IMR-90 (cell line): ENCODE measurements around the gene SLC5A1. TPM values are rescaled to one million over a fixed set of nuclear protein-coding genes. Genes with fewer than 3 reads are reported as not detected.
"Not testable (repeated sequence)": the region's sequence is repeated elsewhere in the genome, so short reads cannot be mapped to it uniquely, and the experiment has no call there.

ENCODE experiments used
- ATAC-seq: fragments of 200-7000 bp; cut with Tn5 transposase; 2 replicates; pipeline ENCODE4 v1.9.1; 2020; ENCODE audit warnings: low read depth, mild to moderate bottlenecking, moderate library complexity
- BruUV-seq: library from RNA; stranded (reverse); fragments of 400-500 nt; replicated peaks from 2 replicates; lab custom pipeline; 2021; lab: Mats Ljungman, UMichigan
- CTCF ChIA-PET: fragments of 300-600 bp; formaldehyde crosslinking; extraction: SDS; loops from one replicate; lab custom pipeline; 2021; ENCODE audit warnings: antibody characterized with exemption; lab: Yijun Ruan, JAX
- POLR2A ChIA-PET: fragments of 300-600 bp; sonication (Branson Sonifier 250); formaldehyde crosslinking; loops from one replicate; lab custom pipeline; 2022; ENCODE audit warnings: antibody characterized with exemption; ENCODE audit not compliant: unreplicated experiment; lab: Charles Lee
- DNase-seq: peaks from one replicate; pipeline ENCODE4 v3.0.0; 2013
- H2AFZ ChIP-seq: replicated peaks from 2 replicates; pipeline ENCODE3; 2013; ENCODE audit warnings: low read length, mild to moderate bottlenecking; ENCODE audit not compliant: poor library complexity
- H2AK5ac ChIP-seq: 2 replicates; pipeline ENCODE4 v1.6.1; 2013; ENCODE audit warnings: low read depth, low read length, inconsistent platforms
- H2AK9ac ChIP-seq: replicated peaks from 2 replicates; pipeline ENCODE3; 2013; ENCODE audit warnings: mild to moderate bottlenecking, low read depth, low read length, moderate library complexity; ENCODE audit not compliant: poor library complexity
- H2BK120ac ChIP-seq: 2 replicates; pipeline ENCODE4 v1.6.1; 2013; ENCODE audit warnings: low read depth, low read length, inconsistent platforms
- H2BK15ac ChIP-seq: 3 replicates; pipeline ENCODE4 v1.6.1; 2013; ENCODE audit warnings: low read depth, low read length, inconsistent platforms
- H2BK20ac ChIP-seq: 2 replicates; pipeline ENCODE4 v1.6.1; 2013; ENCODE audit warnings: low read depth, mild to moderate bottlenecking, inconsistent platforms, low read length, moderate library complexity
- H2BK5ac ChIP-seq: 2 replicates; pipeline ENCODE4 v1.6.1; 2013; ENCODE audit warnings: mild to moderate bottlenecking, low read depth, low read length, inconsistent platforms; ENCODE audit not compliant: poor library complexity, severe bottlenecking
- H3K14ac ChIP-seq: replicated peaks from 2 replicates; pipeline ENCODE4 v1.6.1; 2013; ENCODE audit warnings: low read depth, low read length, inconsistent platforms
- H3K18ac ChIP-seq: 2 replicates; pipeline ENCODE4 v1.6.1; 2013; ENCODE audit warnings: low read depth, low read length, control low read depth
- H3K23ac ChIP-seq: 2 replicates; pipeline ENCODE4 v1.6.1; 2013; ENCODE audit warnings: low read depth, low read length, inconsistent platforms
- H3K27ac ChIP-seq: 2 replicates; pipeline ENCODE4 v1.5.1; 2013; ENCODE audit warnings: mild to moderate bottlenecking, control low read depth, low read length; ENCODE audit not compliant: insufficient read depth
- H3K27me3 ChIP-seq: 2 replicates; pipeline ENCODE4 v1.6.1; 2013; ENCODE audit warnings: low read length; ENCODE audit not compliant: control insufficient read depth, insufficient read depth
- H3K36me3 ChIP-seq: 2 replicates; pipeline ENCODE4 v1.6.1; 2013; ENCODE audit warnings: low read length, mixed read lengths; ENCODE audit not compliant: control insufficient read depth, insufficient read depth
- H3K4ac ChIP-seq: 2 replicates; pipeline ENCODE4 v1.6.1; 2013; ENCODE audit warnings: low read depth, low read length, inconsistent platforms
- H3K4me1 ChIP-seq: 2 replicates; pipeline ENCODE4 v1.6.1; 2013; ENCODE audit warnings: low read length, mixed read lengths; ENCODE audit not compliant: control insufficient read depth, insufficient read depth
- H3K4me2 ChIP-seq: 2 replicates; pipeline ENCODE4 v1.6.1; 2013; ENCODE audit warnings: low read depth, mild to moderate bottlenecking, control low read depth, low read length, moderate library complexity
- H3K4me3 ChIP-seq: 2 replicates; pipeline ENCODE4 v1.5.1; 2013; ENCODE audit warnings: low read depth, mild to moderate bottlenecking, control low read depth, low read length, moderate library complexity; ENCODE audit not compliant: insufficient read depth
- H3K56ac ChIP-seq: 2 replicates; pipeline ENCODE4 v1.6.1; 2013; ENCODE audit warnings: low read length, inconsistent platforms; ENCODE audit not compliant: insufficient read depth; ENCODE audit errors: extremely low read depth
- H3K79me1 ChIP-seq, 2 experiments: 2 replicates each; pipeline ENCODE4 v1.6.1; 2013; ENCODE audit warnings: low read length in 2 of 2, inconsistent platforms in 1 of 2, low read depth in 1 of 2
- H3K9ac ChIP-seq: 2 replicates; pipeline ENCODE4 v1.6.1; 2013; ENCODE audit warnings: low read depth, low read length, control low read depth
- H3K9me1 ChIP-seq: 2 replicates; pipeline ENCODE4 v1.6.1; 2013; ENCODE audit warnings: low read length, inconsistent platforms; ENCODE audit not compliant: insufficient read depth
- H3K9me3 ChIP-seq: 2 replicates; pipeline ENCODE4 v1.6.1; 2013; ENCODE audit warnings: low read length; ENCODE audit not compliant: control insufficient read depth, insufficient read depth
- H4K20me1 ChIP-seq: 2 replicates; pipeline ENCODE4 v1.6.1; 2013; ENCODE audit warnings: low read length, inconsistent platforms; ENCODE audit not compliant: insufficient read depth
- H4K5ac ChIP-seq: 2 replicates; pipeline ENCODE4 v1.6.1; 2013; ENCODE audit warnings: mild to moderate bottlenecking, low read depth, low read length, control low read depth
- H4K8ac ChIP-seq, 2 experiments: 2 replicates each; pipeline ENCODE4 v1.6.1; 2013; ENCODE audit warnings: low read depth in 2 of 2, low read length in 2 of 2, control low read depth in 1 of 2, inconsistent platforms in 1 of 2
- H4K91ac ChIP-seq: 2 replicates; pipeline ENCODE4 v1.6.1; 2013; ENCODE audit warnings: low read depth, low read length, inconsistent platforms; ENCODE audit not compliant: insufficient read depth
- MAFK ChIP-seq: IDR thresholded peaks from 2 replicates; pipeline ENCODE4 v1.6.1; 2012; ENCODE audit warnings: low read depth, low read length, improper control_type of control experiment
- WGBS, 2 experiments: methylation state at CpG; one replicate each; pipeline versions ENCODE4 v1.1.5 to v1.1.7; 2013; ENCODE audit warnings: missing lambda C conversion rate in 2 of 2; ENCODE audit not compliant: insufficient read length in 1 of 2; ENCODE audit errors: extremely low coverage in 2 of 2; 5-methylcytosine and 5-hydroxymethylcytosine counted together
- dilution Hi-C: fragments of 300-500 bp; cut with HindIII; formaldehyde crosslinking; loops from one replicate; pipeline ENCODE4 v1.14.3; 2018; ENCODE audit warnings: low sequenced_read_pairs; ENCODE audit not compliant: unreplicated experiment
- in situ Hi-C: fragments of 300-500 bp; cut with MboI; formaldehyde crosslinking; loops from 3 replicates; pipeline ENCODE4 v1.14.3; 2019; ENCODE audit warnings: low sequenced_read_pairs, inconsistent platforms, mixed read lengths
- intact Hi-C: fragments of 100-400 bp; cut with micrococcal nuclease; formaldehyde crosslinking; loops from 2 replicates; pipeline ENCODE4 v1.10.0; 2022
- polyA plus RNA-seq, 3 experiments: library from polyadenylated mRNA; depleted of rRNA; stranded (reverse); fragments of >200 nt; gene quantifications; 2 replicates each; pipeline ENCODE4 v1.2.3, GENCODE V29; 2012; ENCODE audit warnings: low replicate concordance in 1 of 3
- total RNA-seq: library from RNA; depleted of rRNA; stranded (reverse); fragments of >200 nt; gene quantifications from 2 replicates; pipeline ENCODE4 v1.2.3, GENCODE V29; 2012

The SLC5A1 gene
- total and polyA plus RNA-seq, 2 of the 4 experiments (the other 2 are of a cell fraction): not detected

DNA sequence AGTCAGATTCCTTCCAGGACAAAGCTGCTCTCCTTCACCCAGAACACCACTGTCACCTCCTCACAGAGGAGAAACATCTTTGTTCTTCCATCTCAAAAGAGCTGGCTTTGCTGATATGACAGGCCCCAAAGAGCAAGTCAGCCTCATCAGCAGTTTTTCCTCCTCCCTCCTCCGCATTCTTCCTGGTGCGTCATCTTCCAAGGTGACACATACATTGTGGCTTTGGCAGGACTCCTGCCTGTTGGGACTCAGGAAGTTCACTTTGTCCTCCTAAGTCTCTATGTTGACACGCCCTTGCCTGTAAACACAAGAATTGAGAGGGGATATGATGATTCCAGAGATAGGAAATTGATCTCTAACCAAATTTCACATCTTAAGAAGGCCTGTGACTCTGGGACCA lies 92.9 kb downstream of the SLC5A1 start:
- BruUV-seq, ATAC-seq, H3K4me1 ChIP-seq, H3K79me1 ChIP-seq, H3K36me3 ChIP-seq, H4K91ac ChIP-seq, H3K9me1 ChIP-seq, intact Hi-C loops, H2BK120ac ChIP-seq, H3K18ac ChIP-seq, H3K4ac ChIP-seq, H3K9ac ChIP-seq, H3K27ac ChIP-seq, H2AFZ ChIP-seq, H2BK15ac ChIP-seq, H4K20me1 ChIP-seq, H3K4me3 ChIP-seq, H2BK20ac ChIP-seq, H3K9me3 ChIP-seq, dilution Hi-C loops, H3K4me2 ChIP-seq, H2AK5ac ChIP-seq, H2AK9ac ChIP-seq, POLR2A ChIA-PET, in situ Hi-C loops, H4K5ac ChIP-seq, H4K8ac ChIP-seq, H3K27me3 ChIP-seq, H2BK5ac ChIP-seq, H3K14ac ChIP-seq, H3K23ac ChIP-seq, H3K56ac ChIP-seq: not testable (repeated sequence)
- peak; percentile 38 for DNase-seq
- WGBS, 2 experiments: no CpG with 5 or more reads among the region's 3 CpGs
- TF ChIP-seq MAFK: peak; percentile 66
- CTCF ChIA-PET: interaction anchor here (0.6 kb wide), 1 partner anchor 10 kb away, joined by 3 read pairs; no protein-coding TSS in a partner anchor

DNA sequence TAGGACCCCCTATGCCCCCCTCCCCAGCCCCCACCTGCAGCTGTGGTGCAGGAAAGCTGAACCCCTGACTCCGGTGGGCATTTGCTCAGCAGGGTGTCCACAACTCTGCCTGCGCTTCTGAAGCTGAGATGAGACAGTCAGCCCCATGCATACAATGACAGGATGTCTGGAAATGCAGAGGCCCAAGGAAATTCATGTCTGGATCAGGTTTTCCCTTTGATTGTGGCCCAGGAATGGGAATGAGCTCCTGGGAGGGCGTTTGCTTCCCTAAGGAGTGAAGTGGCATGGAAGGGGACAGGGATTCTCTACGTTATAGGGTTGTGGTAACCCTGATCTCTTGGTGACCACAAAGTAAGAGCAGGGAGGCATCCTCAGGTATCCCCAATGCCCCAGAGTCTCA lies 93.8 kb downstream of the SLC5A1 start:
- DNase-seq, CTCF ChIA-PET, H3K27me3 ChIP-seq, dilution Hi-C loops, H3K4me1 ChIP-seq, POLR2A ChIA-PET, H3K18ac ChIP-seq, H2BK20ac ChIP-seq, H3K4me3 ChIP-seq, BruUV-seq, H3K23ac ChIP-seq, H3K4ac ChIP-seq, H2AFZ ChIP-seq, H3K9me3 ChIP-seq, H3K9me1 ChIP-seq, H2BK5ac ChIP-seq, H3K79me1 ChIP-seq, ATAC-seq, H3K4me2 ChIP-seq, H3K9ac ChIP-seq, H3K27ac ChIP-seq, H2BK15ac ChIP-seq, H3K56ac ChIP-seq, H3K36me3 ChIP-seq, H4K5ac ChIP-seq, H4K20me1 ChIP-seq, H2AK5ac ChIP-seq, intact Hi-C loops, H4K91ac ChIP-seq, H2AK9ac ChIP-seq, H4K8ac ChIP-seq, H2BK120ac ChIP-seq, H3K14ac ChIP-seq, in situ Hi-C loops: not testable (repeated sequence)
- WGBS, 2 experiments: no CpG with 5 or more reads among the region's 4 CpGs
